ENCODE results near the gene SBK2. TPM values are rescaled to one million over a fixed set of nuclear protein-coding genes. Genes with fewer than 3 reads are reported as not detected.
A peak's percentile ranks its signal among the peaks of the same experiment; 100 is the strongest.
"Not testable (repeated sequence)": the region's sequence is repeated elsewhere in the genome, so short reads cannot be mapped to it uniquely, and the experiment has no call there.

SBK2 gene
- total RNA-seq, 2 experiments from 2014 or later = not detected

DNA sequence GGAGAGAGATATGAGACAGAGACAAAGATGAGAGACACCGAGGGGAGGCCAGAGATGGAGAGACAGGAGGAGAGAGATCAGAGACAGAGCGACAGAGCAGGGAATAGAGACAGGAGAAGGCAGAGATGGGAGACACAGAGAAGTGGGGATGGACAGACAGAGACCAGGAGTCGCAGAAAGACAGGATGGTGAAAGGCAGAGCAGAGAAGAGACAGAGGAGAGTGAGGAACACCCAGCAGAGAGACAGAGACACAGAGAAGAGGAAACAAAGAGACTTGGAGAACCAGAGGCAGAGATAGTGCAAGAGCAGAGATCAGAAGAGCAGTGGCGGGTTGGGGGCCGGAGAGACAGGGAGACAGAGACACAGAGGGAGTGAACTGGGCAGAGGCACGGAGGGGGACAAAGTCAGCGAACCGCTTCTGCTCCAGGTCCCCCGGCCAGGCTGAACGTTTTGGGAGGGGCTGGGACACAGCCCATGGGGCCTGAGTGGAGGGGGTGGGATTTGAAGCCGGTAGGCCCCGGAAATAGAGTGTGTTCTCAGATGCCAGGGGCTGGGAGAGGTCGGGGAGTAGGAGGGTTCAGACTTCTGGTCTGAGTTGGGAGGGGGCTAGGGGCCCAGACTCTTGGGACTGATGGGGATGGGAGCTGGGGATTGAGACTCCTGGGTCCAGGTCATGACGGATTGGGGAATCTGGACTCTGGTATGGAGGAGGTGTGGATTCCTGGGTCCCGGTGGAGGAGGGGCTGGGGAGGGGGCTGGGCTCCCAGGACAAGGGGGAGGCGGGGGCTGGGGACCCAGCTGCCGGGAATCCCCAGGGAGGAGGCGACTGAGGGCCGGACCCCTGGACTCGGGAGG is 43.1 kb upstream of the SBK2 start:
- intact Hi-C loops (cut with DNase I, micrococcal nuclease) = loop anchor here (1.0 to 5.0 kb wide), 8 partner anchors 19 to 103 kb away; partner anchors contain the start of genes FIZ1 (in 2 of the 2), EPN1 (in 1 of the 2), ZNF580 (in 1 of the 2) and ZNF581 (in 1 of the 2)
- no peaks in the 10 kb centered on the region for H3K27me3 Mint-ChIP-seq
- peaks cover 18% of the 10 kb centered on the region for H3K4me1 Mint-ChIP-seq
- ChIA-PET CTCF (interaction anchor here (0.5 to 1.8 kb wide), 2 partner anchors 14 to 60 kb away, joined by 4 to 6 read pairs; no protein-coding TSS in a partner anchor), POLR2A (interaction anchor here (2.0 kb wide), 1 partner anchor 19 kb away, joined by 6 read pairs; the partner anchor contains the start of gene FIZ1)
- ATAC-seq (peak; percentile 43), DNase-seq (peak; percentile 39)
- H3K27ac Mint-ChIP-seq = peak overlapping the region; percentile 78
- peaks cover 19% of the 10 kb centered on the region for H3K36me3 Mint-ChIP-seq (ENCODE audit: low read depth)
- H3K9me3 Mint-ChIP-seq (ENCODE audit: low read depth) = no peaks in the 10 kb centered on the region
- peak overlapping the region; percentile 83 for H3K4me3 Mint-ChIP-seq

DNA sequence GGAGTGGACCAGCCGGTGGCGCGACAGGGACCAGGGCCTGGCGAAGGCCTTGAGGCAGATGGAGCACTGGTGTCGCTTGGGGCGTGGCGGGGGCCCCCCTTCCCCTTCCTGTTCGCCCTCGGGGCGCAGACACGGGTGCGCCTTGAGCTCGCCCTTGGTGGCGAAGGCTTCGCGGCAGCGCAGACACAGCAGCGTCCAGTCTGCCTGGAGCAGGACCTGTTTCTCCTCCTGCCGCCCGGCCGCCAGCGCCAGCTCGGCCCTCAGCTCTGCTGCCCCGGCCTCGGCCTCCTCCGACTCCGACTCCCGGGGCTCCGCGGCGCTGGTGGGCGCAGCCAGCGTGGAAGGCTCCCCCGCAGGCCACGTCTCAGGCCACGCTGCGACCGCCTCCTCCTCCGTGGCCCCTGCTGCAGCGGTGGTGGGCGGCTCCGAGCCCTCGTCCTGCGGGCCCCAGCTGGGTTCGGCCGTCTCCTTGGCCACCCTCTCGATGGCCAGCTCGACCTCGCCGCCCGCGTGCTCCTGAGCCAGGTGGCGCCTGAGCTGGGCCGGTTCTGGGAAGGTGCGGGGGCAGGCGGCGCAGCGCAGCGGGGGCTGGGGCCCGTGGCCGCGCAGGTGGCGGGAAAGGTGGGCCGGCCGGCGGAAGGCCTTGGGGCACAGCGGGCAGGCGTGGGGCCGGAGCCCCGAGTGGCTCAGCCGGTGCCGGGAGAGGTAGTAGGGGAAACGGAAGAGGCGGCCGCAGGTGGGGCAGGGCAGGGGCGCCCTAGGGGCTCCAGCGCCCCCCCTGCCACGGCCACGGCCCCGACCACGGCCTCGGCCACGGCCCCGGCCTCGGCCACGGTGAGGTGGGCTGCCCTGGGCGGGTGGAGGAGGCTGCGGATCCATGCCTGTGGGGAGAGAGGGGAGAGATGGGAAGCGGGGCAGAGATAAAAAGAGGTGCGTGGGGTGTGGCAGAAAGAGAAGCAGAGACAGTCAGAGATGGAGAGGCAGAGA is 42.1 kb upstream of the SBK2 start:
- Mint-ChIP-seq H3K4me1 (peaks cover 18% of the 10 kb centered on the region), H3K36me3 (ENCODE audit: low read depth) (peaks cover 19% of the 10 kb centered on the region), H3K9me3 (ENCODE audit: low read depth) (no peaks in the 10 kb centered on the region), H3K27ac (peak overlapping the region; percentile 78), H3K27me3 (no peaks in the 10 kb centered on the region), H3K4me3 (peak overlapping the region; percentile 83)
- POLR2A ChIA-PET = no interaction called here
- intact Hi-C loops (cut with DNase I, micrococcal nuclease) = no loop called here
- DNase-seq (no peak), ATAC-seq (no peak)
- CTCF ChIA-PET = interaction anchor here (0.5 kb wide), 1 partner anchor 13 kb away, joined by 4 read pairs; no protein-coding TSS in a partner anchor

DNA sequence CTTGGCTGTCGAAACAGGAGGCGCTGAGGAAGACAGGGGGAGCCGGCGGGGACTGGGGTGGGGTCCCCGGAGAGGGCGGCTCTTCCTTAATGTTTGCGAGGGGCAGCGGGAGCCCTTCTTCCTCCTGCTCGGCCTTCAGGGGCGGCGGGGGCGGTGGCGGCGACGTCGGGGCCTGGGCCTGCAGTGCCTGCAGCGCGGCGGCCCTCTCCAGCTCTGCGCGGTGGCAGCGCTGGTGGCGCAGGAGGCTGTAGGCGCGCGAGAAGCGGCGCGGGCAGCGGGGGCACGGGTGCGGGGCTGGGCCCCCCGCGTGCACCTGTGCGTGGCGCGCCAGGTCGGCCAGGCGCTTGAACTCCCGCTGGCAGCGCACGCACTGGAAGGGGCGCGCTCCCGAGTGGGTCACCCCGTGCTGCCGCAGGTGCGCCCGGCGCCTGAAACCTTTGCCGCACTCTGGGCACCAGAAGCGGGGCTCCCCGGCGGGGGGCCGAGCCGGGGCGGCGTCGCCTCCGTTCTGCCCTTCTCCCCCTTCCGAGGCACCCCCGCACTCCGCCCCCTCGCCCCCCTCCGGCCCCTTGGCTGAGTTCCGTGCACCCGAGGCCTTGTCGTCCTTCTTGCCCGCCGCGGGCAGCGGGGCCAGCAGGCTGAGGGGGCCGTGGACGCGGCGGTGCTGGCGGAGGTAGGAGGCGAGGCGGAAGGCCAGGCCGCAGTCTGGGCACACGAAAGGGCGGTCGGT is 41.3 kb upstream of the SBK2 start:
- Mint-ChIP-seq H3K9me3 (ENCODE audit: low read depth) (no peaks in the 10 kb centered on the region), H3K4me3 (no peak overlapping the region), H3K4me1 (peaks cover 18% of the 10 kb centered on the region), H3K27me3 (no peaks in the 10 kb centered on the region), H3K36me3 (ENCODE audit: low read depth) (peaks cover 19% of the 10 kb centered on the region), H3K27ac (no peak overlapping the region)
- DNase-seq (no peak), ATAC-seq (no peak)
- ChIA-PET POLR2A (no interaction called here), CTCF (no interaction called here)
- intact Hi-C loops (cut with DNase I, micrococcal nuclease) = no loop called here

DNA sequence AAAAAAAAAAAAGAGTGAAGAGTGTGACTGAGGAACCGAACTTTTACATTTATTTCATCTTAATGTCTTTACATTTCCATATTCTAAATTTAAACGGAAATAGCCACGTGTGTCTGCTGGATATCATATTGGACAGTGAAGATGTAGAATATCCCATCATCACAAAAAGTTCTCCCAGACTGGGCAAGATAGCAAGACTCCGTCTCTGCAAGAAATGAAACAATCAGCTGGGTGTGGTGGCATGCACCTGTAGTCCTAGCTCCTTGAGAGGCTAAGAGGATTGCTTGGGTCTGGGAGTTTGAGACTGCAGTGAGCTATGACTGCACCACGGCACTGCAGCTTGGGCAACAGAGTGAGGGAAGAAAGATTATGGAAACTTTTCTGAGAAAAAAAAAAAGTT is 39.8 kb upstream of the SBK2 start:
- Mint-ChIP-seq H3K4me1 (peaks cover 13% of the 10 kb centered on the region), H3K27me3 (no peaks in the 10 kb centered on the region), H3K27ac (no peak overlapping the region), H3K4me3 (no peak overlapping the region), H3K36me3 (ENCODE audit: low read depth) (peaks cover 19% of the 10 kb centered on the region), H3K9me3 (ENCODE audit: low read depth) (no peaks in the 10 kb centered on the region)
- DNase-seq = no peak
- intact Hi-C loops (cut with DNase I, micrococcal nuclease) = no loop called here
- CTCF ChIA-PET = interaction anchor here (0.6 to 0.8 kb wide), 2 partner anchors 56 to 1519 kb away, joined by 3 to 4 read pairs; no protein-coding TSS in a partner anchor
- no peak for ATAC-seq
- POLR2A ChIA-PET = no interaction called here

DNA sequence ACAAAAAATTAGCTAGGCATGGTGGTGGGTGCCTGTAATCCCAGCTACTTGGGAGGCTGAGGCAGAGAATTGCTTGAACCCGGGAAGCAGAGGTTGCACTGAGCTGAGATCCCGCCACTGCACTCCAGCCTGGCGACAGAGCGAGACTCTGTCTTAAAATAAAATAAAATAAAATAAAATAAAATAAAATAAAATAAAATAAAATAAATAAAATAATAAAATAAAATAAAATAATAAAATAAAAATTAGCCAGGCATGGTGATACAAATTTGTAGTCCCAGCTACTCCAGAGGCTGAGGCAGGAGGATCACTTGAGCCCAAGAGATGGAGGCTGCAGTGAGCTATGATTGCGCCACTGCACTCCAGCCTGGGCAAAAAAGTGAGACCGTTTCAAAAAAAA is 37.0 kb upstream of the SBK2 start:
- H3K36me3 Mint-ChIP-seq (ENCODE audit: low read depth) = peaks cover 12% of the 10 kb centered on the region
- DNase-seq; intact Hi-C loops (cut with DNase I, micrococcal nuclease); ATAC-seq; H3K9me3 Mint-ChIP-seq (ENCODE audit: low read depth); H3K4me1 Mint-ChIP-seq; H3K4me3 Mint-ChIP-seq; H3K27ac Mint-ChIP-seq; H3K27me3 Mint-ChIP-seq: not testable (repeated sequence)
- CTCF ChIA-PET = interaction anchor here (0.8 to 1.1 kb wide), 3 partner anchors 9 to 14 kb away, joined by 3 to 5 read pairs (median 4); no protein-coding TSS in a partner anchor
- POLR2A ChIA-PET = interaction anchor here (0.6 kb wide), 1 partner anchor 12 kb away, joined by 4 read pairs; no protein-coding TSS in a partner anchor

DNA sequence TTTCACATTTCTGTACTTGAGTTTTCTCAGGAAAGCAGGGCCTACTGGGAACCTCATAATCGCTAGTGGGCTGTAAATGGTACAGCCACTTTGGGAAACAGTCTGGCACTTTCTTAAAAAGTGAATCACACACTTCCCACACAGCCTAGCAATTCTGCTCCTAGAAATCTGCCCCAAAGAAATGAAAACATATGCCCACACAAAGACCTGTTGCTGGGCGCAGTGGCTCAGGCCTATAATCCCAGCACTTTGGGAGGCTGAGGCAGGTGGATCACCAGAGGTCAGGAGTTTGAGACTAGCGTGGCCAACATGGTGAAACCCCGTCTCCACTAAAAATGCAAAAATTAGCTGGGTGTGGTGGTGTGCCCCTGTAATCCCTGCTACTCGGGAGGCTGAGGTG is 32.5 kb upstream of the SBK2 start:
- H3K27me3 Mint-ChIP-seq; H3K36me3 Mint-ChIP-seq (ENCODE audit: low read depth); DNase-seq; intact Hi-C loops (cut with DNase I, micrococcal nuclease); H3K27ac Mint-ChIP-seq; H3K9me3 Mint-ChIP-seq (ENCODE audit: low read depth); H3K4me3 Mint-ChIP-seq; POLR2A ChIA-PET; H3K4me1 Mint-ChIP-seq; ATAC-seq: not testable (repeated sequence)
- CTCF ChIA-PET = interaction anchor here (0.5 to 1.1 kb wide), 2 partner anchors 62 to 481 kb away, joined by 3 read pairs; no protein-coding TSS in a partner anchor

DNA sequence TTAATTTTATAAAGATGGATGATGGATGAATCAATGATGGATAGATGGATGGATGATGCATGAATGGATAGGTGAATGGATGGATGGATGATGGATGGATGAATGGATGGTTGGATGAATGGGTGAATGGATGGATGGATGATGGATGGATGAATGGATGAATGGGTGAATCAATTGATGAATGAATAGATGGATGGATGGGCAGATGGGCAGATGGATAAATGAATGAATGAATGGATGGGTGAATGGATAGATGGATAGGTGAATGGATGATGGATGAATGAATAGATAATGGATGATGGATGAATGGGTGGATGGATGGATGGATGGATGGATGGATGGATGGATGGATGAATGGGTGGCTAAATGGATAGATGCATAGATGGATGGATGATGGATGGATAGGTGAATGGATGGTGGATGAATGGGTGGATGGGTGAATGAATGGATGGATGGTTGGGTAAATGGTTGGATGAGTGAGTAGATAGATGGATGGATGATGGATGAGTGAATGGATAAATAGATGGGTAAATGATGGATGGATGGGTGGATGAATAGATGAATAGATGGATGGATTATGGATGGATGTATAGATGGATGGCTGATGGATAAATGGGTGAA is 30.9 kb upstream of the SBK2 start:
- ChIA-PET CTCF (no interaction called here), POLR2A (no interaction called here)
- Mint-ChIP-seq H3K36me3 (ENCODE audit: low read depth) (no peaks in the 10 kb centered on the region), H3K4me1 (no peaks in the 10 kb centered on the region), H3K27me3 (peaks cover 5% of the 10 kb centered on the region), H3K9me3 (ENCODE audit: low read depth) (no peaks in the 10 kb centered on the region), H3K4me3 (no peak overlapping the region), H3K27ac (no peak overlapping the region)
- DNase-seq (no peak), ATAC-seq (no peak)
- intact Hi-C loops (cut with DNase I, micrococcal nuclease) = no loop called here

DNA sequence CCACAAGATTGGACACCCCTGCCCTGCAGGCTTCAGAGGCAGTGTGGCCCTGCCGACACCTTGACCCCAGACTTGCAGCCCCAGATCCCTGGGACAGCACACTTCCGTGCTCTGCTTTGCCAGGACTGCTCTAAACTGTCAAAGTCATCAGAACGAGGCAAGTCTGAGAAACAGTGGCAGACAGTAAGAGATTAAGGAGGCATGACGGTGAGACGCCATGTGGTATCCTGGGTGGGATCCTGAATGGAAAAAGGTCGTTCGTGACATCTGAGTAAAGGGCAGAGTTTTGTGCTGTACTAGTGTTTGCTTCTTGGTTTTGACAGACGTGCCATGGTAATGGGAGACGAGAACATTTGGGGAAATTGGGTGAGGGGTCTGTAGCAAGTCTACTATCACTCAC is 29.9 kb upstream of the SBK2 start:
- ATAC-seq = no peak
- DNase-seq = no peak
- no peak overlapping the region for H3K4me3 Mint-ChIP-seq
- H3K4me1 Mint-ChIP-seq = no peaks in the 10 kb centered on the region
- H3K36me3 Mint-ChIP-seq (ENCODE audit: low read depth) = no peaks in the 10 kb centered on the region
- H3K9me3 Mint-ChIP-seq (ENCODE audit: low read depth) = no peaks in the 10 kb centered on the region
- intact Hi-C loops (cut with DNase I, micrococcal nuclease) = no loop called here
- ChIA-PET POLR2A (no interaction called here), CTCF (no interaction called here)
- no peak overlapping the region for H3K27ac Mint-ChIP-seq
- peaks cover 5% of the 10 kb centered on the region for H3K27me3 Mint-ChIP-seq

DNA sequence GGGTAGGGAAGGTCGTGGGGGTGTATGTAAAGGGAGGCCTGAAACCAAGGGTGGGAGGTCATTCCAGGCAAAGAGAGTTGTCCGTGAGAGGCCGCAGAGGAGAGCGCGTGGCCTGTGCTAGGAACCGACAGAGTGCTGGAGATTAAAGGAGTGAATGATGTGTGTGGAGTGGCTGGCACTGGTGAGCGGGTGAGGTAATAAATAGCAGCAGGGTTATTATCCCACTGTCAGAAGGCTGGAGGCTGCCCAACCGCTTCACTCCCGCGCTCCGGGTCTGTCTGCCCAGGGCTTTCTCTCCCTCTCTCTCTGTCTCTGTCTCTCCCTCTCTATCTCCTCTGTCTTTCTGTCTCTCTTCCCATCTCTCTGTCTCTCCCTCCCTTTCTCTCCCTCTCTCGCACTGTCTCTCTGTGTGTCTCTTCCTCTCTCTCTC is 26.3 kb upstream of the SBK2 start:
- ChIA-PET POLR2A (no interaction called here), CTCF (no interaction called here)
- Mint-ChIP-seq H3K4me3 (no peak overlapping the region), H3K27ac (no peak overlapping the region), H3K27me3 (peaks cover 7% of the 10 kb centered on the region), H3K4me1 (no peaks in the 10 kb centered on the region), H3K36me3 (ENCODE audit: low read depth) (no peaks in the 10 kb centered on the region), H3K9me3 (ENCODE audit: low read depth) (no peaks in the 10 kb centered on the region)
- no peak for DNase-seq
- ATAC-seq = no peak
- intact Hi-C loops (cut with DNase I, micrococcal nuclease) = no loop called here

DNA sequence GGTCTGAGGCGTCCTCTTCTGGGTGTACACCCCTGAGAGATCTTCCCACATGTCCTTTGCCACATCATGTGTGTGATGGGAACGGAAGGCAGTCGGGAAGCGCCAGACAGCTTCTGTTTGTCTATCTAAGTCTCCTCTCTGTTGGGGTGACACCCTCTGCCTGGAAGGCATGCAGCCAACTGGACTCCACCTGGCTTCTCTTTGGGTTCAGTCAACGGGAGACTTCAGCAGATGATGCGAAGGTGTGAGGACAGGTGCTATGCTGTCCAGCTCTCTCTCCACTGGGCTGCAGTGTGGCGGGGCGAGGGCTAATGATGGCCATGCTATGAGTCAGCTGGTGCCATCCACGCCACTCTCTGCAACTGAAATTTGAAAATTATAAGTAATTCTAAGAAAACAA is 22.8 kb upstream of the SBK2 start:
- CTCF ChIA-PET = no interaction called here
- POLR2A ChIA-PET = no interaction called here
- DNase-seq (no peak), ATAC-seq (no peak)
- Mint-ChIP-seq H3K36me3 (ENCODE audit: low read depth) (no peaks in the 10 kb centered on the region), H3K27ac (no peak overlapping the region), H3K9me3 (ENCODE audit: low read depth) (no peaks in the 10 kb centered on the region), H3K27me3 (peaks cover 2% of the 10 kb centered on the region), H3K4me1 (no peaks in the 10 kb centered on the region), H3K4me3 (no peak overlapping the region)
- intact Hi-C loops (cut with DNase I, micrococcal nuclease) = no loop called here

Data from activated CD4-positive, alpha-beta T cell treated with anti-CD3 and anti-CD28 coated beads for 36 hours (primary cell).